HEK293T (cell line): Measurements from ENCODE around the gene MAN2A1.

ENCODE experiments used
- BHLHE40 ChIP-seq: fragments of 450-650 bp; IDR thresholded peaks from 2 replicates; pipeline ENCODE4 v1.6.1; 2016; ENCODE audit warnings: mild to moderate bottlenecking, moderate library complexity, borderline replicate concordance
- ELF4 ChIP-seq: fragments of 450-650 bp; IDR thresholded peaks from 2 replicates; pipeline ENCODE4 v1.6.1; 2017; ENCODE audit warnings: antibody characterized with exemption
- FOXA1 ChIP-seq: fragments of 450-650 bp; IDR thresholded peaks from 2 replicates; pipeline ENCODE4 v1.6.1; 2016; ENCODE audit warnings: mild to moderate bottlenecking
- HDGF ChIP-seq: fragments of 450-650 bp; IDR thresholded peaks from 2 replicates; pipeline ENCODE4 v1.6.1; 2017; ENCODE audit warnings: antibody characterized with exemption, borderline replicate concordance
- SP1 ChIP-seq: fragments of 450-650 bp; IDR thresholded peaks from 2 replicates; pipeline ENCODE4 v1.6.1; 2017
- SUZ12 ChIP-seq: fragments of 450-650 bp; IDR thresholded peaks from 2 replicates; pipeline ENCODE4 v1.6.1; 2016; ENCODE audit warnings: mild to moderate bottlenecking
- TARDBP ChIP-seq: fragments of 450-650 bp; IDR thresholded peaks from 2 replicates; pipeline ENCODE4 v1.6.1; 2016
- ZNF384 ChIP-seq: fragments of 450-650 bp; IDR thresholded peaks from 2 replicates; pipeline ENCODE4 v1.6.1; 2016

DNA sequence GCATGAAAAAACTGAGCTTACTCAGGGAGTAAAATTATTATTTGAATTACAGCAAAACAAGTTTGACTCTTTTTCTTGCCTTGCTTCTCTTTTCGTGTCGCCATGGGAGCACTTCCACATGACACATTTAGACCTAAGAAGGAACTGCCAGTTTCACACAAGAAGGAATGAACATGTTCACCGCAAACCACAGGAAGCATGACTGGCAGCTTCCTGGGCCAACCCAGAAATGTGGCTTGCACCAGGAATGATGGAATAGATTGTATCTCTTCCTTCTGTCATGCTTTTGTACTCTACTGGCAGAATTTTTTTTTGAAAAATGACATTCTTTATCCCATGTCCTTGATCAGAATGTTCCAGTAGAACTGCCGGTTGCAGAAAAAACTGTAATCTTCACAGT lies 32.9 kb upstream of the MAN2A1 start:
- TF ChIP-seq ELF4 (no peak), HDGF (no peak), SP1 (no peak), ZNF384 (no peak), SUZ12 (no peak), BHLHE40 (no peak), TARDBP (no peak), FOXA1 (no peak)
